Stimulated activated CD8-positive, alpha-beta memory T cell treated with anti-CD3 and anti-CD28 coated beads, Interleukin-15, amount 100 ng/mL, for 48 hours (primary cell): Measurements from ENCODE around the gene THSD1.
"Not testable (repeated sequence)": the region's sequence is repeated elsewhere in the genome, so short reads cannot be mapped to it uniquely, and the experiment has no call there.

ENCODE experiments used
- DNase-seq, 2 donors: peaks; one replicate each; pipeline ENCODE4 v3.0.0-alpha.2; 2020; ENCODE audit warnings: low read depth in 2 of 2

THSD1 gene

DNA sequence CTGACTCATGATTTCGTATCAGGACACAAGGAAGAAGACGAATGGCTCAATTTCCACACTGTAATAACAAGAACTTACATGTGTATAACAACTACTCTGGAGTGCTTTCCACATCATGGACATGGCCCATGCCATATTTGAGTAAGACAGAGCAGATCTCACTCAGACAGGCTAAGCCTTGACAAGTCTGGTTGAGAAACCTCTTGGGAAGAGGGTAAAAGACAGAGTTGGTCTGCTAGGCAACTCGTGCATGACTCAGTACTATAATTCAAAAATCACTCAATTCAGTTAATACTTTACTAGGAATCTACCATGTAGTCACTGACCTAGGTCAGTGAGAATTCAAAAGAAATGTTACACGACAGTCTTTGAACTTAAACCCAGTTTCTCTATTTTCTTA is 5.7 kb upstream of the THSD1 start:
- DNase-seq = no peak

GRCh38 chr13:52408071-52408658 is 2.2 kb upstream of the THSD1 start:
- not testable (repeated sequence) for DNase-seq

DNA sequence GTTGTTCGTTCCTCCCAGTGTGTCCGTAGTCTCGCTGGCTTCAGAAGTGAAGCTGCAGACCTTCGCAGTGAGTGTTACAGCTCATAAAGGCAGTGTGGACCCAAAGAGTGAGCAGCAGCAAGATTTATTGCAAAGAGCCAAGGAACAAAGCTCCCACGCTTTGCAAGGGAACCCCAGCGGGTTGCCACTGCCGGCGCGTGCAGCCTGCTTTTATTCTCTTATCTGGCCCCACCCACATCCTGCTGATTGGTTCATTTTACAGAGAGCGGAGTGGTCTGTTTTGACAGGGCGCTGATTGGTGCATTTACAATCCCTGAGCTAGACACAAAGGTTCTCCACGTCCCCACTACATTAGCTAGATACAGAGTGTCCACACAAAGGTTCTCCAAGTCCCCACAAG is 1.5 kb upstream of the THSD1 start:
- not testable (repeated sequence) for DNase-seq

GRCh38 chr13:52406629-52407028 is 657 bp upstream of the THSD1 start:
- no peak for DNase-seq

GRCh38 chr13:52405369-52405766 is 604 bp downstream of the THSD1 start:
- DNase-seq = no peak

DNA sequence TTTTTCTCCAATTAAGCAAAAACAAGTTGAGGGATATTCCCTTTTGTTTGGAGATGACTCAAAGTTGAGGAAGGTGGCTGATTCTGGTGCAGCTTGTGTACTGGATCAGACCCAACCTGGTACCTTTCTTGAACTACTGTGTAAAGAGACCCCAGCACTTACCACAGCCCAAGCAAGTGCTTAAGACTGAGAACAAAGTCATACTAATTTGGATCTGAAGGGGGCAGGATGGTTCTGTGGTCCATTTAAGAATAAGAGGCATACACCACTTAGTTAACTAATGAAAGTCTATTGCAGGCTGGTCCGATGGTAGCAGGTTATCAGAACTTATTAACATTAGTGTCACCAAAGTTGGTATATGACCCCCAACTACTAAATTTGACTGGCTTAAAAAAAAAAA is 6.3 kb downstream of the THSD1 start:
- DNase-seq = no peak

DNA sequence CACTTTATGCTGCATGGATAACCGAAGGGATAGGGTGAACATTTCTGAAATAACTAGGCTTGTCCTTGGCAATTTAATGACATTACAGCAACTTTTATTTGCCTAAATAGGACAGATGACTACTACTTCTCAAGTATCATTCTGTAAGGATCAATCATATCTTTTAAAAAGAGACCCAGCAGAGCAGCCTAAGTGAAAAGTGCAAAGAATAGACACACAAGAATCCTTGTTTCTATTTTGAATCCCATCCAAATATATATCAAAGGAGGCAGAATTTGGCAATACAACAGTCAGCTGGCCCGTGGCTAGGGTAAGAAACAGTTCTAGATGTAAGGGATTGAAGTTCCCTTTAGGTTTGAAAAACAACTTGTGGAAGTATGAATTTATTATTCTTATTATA is 6.9 kb downstream of the THSD1 start:
- DNase-seq = no peak

- DNase-seq = no peak
These were observed 10.3 kb downstream of the THSD1 start for GRCh38 chr13:52395704-52396103.

DNA sequence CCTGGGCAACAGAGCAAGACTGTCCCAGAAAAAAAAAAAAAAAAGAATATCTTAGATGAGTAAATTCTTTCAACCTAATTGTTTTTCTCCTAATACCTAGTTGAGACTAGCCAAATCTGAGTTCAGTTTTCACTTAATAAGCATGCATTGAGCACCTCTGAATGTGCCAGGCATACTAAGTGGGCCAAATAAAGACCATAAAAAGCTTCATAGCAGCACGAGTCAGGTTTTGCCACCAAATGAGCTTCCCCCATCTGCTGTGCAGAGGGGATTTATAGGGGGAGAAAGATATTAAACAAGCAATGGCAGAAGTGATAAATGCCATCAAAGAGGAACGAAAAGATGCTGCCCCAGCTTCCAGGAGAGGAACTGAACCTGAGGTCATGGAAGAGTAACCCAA is 11.4 kb downstream of the THSD1 start:
- DNase-seq = no peak

GRCh38 chr13:52393572-52394357 is 12.2 kb downstream of the THSD1 start:
- DNase-seq = no peak

- no peak for DNase-seq
These were observed 18.3 kb downstream of the THSD1 start for GRCh38 chr13:52387721-52388120.

DNA sequence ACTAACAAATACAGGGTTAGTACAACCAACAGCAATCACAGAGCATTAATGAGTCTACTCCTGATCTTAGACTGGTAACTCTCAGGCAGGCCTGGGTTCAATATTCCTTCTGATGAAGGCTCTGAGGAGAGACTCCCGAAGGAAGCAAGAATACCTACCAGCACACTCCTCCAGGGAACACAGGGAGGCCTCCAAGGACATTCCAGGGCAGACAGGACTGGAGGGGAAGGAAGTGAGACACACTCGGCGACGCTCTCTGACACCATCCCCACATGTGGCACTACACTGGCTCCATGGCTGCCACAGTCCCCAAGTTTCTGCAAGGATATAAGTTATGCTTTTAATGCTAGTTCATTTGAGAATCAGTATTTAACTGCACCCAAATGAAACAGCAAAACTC is 20.1 kb downstream of the THSD1 start:
- no peak for DNase-seq

- no peak for DNase-seq
These were observed 22.6 kb downstream of the THSD1 start for GRCh38 chr13:52383366-52383765.

DNA sequence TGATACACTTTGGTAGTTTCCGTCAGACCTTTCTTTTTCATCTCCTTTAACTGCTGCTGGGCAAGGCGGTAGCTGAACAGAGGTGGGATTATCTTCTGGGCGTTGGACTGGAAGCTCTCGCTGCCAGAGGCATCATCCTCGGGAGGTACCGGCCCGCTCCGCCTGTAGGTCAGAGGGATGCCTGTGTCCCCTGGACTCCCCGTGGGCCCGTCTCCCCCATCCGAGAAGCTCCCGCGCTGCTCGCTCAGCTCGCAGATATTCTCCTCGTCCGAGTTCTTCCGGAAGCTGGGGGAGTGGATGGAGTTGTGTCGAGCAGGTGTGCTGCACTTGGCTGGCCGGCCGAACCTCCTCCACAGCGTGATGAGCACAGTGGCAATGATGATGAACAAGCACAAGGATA is 27.7 kb downstream of the THSD1 start:
- no peak for DNase-seq

DNA sequence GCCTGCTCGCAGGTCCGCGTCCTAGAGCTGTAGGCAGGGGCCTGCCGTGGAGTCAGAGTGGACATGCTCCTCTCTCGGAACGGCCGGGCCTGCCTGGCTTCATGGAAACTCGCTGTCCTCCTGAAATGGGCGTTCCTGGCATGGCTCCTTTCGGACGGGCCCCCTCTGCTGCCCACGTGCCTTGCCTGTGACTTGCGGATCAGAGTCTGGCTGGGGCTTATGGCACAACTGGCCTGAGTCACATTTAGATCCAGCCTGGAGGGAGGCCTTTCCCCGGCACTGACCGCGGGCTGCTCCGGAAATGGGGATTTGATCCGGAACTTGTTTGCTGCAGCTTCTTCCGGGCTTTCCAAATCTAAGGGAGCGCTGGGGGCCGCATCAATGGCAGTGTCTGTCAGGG is 28.1 kb downstream of the THSD1 start:
- DNase-seq = no peak

DNA sequence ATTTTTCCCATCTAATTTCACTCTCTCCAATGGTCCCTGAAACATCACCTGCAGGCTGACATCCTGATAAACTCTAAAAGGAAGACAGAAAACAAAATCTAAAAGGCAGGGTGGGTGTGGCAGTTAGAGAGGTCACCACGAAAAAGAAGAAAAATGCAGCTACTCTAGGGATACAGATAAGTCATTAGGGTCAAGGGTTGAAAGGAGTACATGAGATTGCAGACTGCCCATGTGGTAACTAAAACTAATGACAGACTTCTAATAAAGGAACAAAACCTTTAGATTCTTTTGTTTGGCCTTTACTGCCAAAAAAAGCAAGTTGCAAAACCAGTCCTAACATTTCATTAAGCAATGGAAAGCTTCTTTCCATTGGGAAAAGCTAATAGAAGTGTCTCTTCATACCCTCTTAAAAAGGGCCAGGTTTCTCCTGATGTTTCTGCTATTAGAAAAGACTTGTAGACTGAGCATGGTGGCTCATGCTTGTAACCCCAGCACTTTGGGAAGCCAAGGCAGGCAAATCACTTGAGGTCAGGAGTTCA is 31.0 kb downstream of the THSD1 start:
- DNase-seq = no peak

- no peak for DNase-seq
These were observed 31.6 kb downstream of the THSD1 start for GRCh38 chr13:52374389-52374788.

- DNase-seq = not testable (repeated sequence)
These were observed 32.7 kb downstream of the THSD1 start for GRCh38 chr13:52373277-52373676.

- no peak for DNase-seq
These were observed 34.2 kb downstream of the THSD1 start for GRCh38 chr13:52371736-52372247.

GRCh38 chr13:52366291-52366690 is 39.7 kb downstream of the THSD1 start:
- DNase-seq = no peak

GRCh38 chr13:52362169-52362887 is 43.6 kb downstream of the THSD1 start:
- not testable (repeated sequence) for DNase-seq

- no peak for DNase-seq
These were observed 44.7 kb downstream of the THSD1 start for GRCh38 chr13:52361225-52361624.
